Karpas-422 (cell line): ENCODE data around the gene OR5P2. TPM values are rescaled to one million over a fixed set of nuclear protein-coding genes. Genes with fewer than 3 reads are reported as not detected.

Experiments used
- DNase-seq: peaks from one replicate; pipeline ENCODE4 v3.0.0-alpha.2; 2015
- H2AFZ ChIP-seq: fragments of 200-600 bp; sonication (generic); 2 replicates; pipeline ENCODE4 v1.6.1; 2014; ENCODE audit warnings: antibody characterized with exemption, low read length, mixed read lengths
- H3K27ac ChIP-seq: fragments of 200-600 bp; sonication (generic); 2 replicates; pipeline ENCODE4 v1.5.1; 2014; ENCODE audit warnings: mild to moderate bottlenecking, low read length, moderate library complexity
- H3K27me3 ChIP-seq: fragments of 200-600 bp; sonication (generic); 2 replicates; pipeline ENCODE4 v1.6.1; 2014; ENCODE audit warnings: low read length, mixed read lengths
- H3K36me3 ChIP-seq: fragments of 200-600 bp; sonication (generic); 2 replicates; pipeline ENCODE4 v1.6.1; 2014; ENCODE audit warnings: low read length, mixed read lengths; ENCODE audit not compliant: insufficient read depth
- H3K4me1 ChIP-seq: fragments of 200-600 bp; sonication (generic); 2 replicates; pipeline ENCODE4 v1.6.1; 2014; ENCODE audit warnings: mild to moderate bottlenecking, low read length, mixed read lengths
- H3K4me2 ChIP-seq: fragments of 200-600 bp; sonication (generic); 2 replicates; pipeline ENCODE4 v1.6.1; 2014; ENCODE audit warnings: low read length, low read depth, mild to moderate bottlenecking; ENCODE audit not compliant: poor library complexity, severe bottlenecking
- H3K4me3 ChIP-seq: fragments of 200-600 bp; sonication (generic); 2 replicates; pipeline ENCODE4 v1.5.1; 2014; ENCODE audit warnings: mild to moderate bottlenecking, antibody characterized with exemption, low read length, mixed read lengths
- H3K79me2 ChIP-seq: fragments of 200-600 bp; sonication (generic); 2 replicates; pipeline ENCODE4 v1.6.1; 2014; ENCODE audit warnings: mild to moderate bottlenecking, low read length, mixed read lengths
- H3K9ac ChIP-seq: fragments of 200-600 bp; sonication (generic); 2 replicates; pipeline ENCODE4 v1.6.0; 2014; ENCODE audit warnings: low read length
- H3K9me2 ChIP-seq: fragments of 200-600 bp; sonication (generic), shearing (Covaris generic); replicated peaks from 2 replicates; pipeline ENCODE4 v1.6.0; 2014; ENCODE audit warnings: mild to moderate bottlenecking, low read length, moderate library complexity; ENCODE audit not compliant: insufficient read depth
- H3K9me3 ChIP-seq: fragments of 300-700, 200-600 bp; sonication (generic); 2 replicates; pipeline ENCODE4 v1.6.1; 2014; ENCODE audit warnings: low read length, mixed read lengths
- H4K20me1 ChIP-seq: fragments of 200-600 bp; sonication (generic); 2 replicates; pipeline ENCODE4 v1.6.1; 2014; ENCODE audit warnings: mild to moderate bottlenecking, antibody characterized with exemption, low read length, low read depth; ENCODE audit not compliant: insufficient read depth
- total RNA-seq: library from RNA; depleted of rRNA; stranded (reverse); fragments of >200 nt; shearing (Covaris generic); gene quantifications from 2 replicates; pipeline ENCODE4 v1.2.3, GENCODE V29; 2014; ENCODE audit warnings: low replicate concordance; rRNA removed

The OR5P2 gene, protein sequence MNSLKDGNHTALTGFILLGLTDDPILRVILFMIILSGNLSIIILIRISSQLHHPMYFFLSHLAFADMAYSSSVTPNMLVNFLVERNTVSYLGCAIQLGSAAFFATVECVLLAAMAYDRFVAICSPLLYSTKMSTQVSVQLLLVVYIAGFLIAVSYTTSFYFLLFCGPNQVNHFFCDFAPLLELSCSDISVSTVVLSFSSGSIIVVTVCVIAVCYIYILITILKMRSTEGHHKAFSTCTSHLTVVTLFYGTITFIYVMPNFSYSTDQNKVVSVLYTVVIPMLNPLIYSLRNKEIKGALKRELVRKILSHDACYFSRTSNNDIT
- not detected in 2 replicates for total RNA-seq

DNA sequence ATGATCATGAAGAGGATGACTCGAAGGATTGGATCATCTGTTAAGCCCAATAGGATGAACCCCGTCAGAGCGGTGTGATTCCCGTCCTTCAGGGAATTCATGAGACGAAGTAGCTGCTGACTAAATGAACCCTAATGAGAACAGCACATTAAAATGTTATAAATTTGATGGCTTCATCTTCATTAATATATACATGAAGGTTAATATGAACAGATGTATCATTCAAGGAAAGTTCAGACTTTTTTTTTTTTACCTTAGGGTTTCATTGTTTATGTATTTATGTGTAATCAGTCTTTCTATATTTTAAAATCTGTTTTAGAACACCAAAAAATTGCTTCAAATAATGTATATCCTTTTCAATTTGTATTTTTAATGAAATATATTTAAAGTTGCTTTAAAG, at the start of gene OR5P2:
OR5P2 (minus strand) TSS at position 101 of the 400 bp plus-strand sequence; CDS start at position 101, 0 bp downstream.
- DNase-seq: no peak

GRCh38 chr11:7846003-7846402, 49.3 kb upstream of the OR5P2 start:
- H3K27ac ChIP-seq: no peak overlapping the region
- H3K79me2 ChIP-seq: no peaks in the 10 kb centered on the region
- H2AFZ ChIP-seq: no peak overlapping the region
- no peaks in the 10 kb centered on the region for H3K36me3 ChIP-seq
- no peaks in the 10 kb centered on the region for H4K20me1 ChIP-seq
- DNase-seq: no peak
- no peaks in the 10 kb centered on the region for H3K9me3 ChIP-seq
- no peak overlapping the region for H3K9ac ChIP-seq
- H3K27me3 ChIP-seq: no peaks in the 10 kb centered on the region
- no peak overlapping the region for H3K4me2 ChIP-seq
- no peak overlapping the region for H3K4me3 ChIP-seq
- no peaks in the 10 kb centered on the region for H3K4me1 ChIP-seq
- no peaks in the 10 kb centered on the region for H3K9me2 ChIP-seq

More for the DNA sequence above, at the start of gene OR5P2:
- H3K9me3 ChIP-seq: no peaks in the 10 kb centered on the region
- no peaks in the 10 kb centered on the region for H3K27me3 ChIP-seq
- no peaks in the 10 kb centered on the region for H3K79me2 ChIP-seq
- no peak within 1 kb of the TSS for H3K4me2 ChIP-seq
- no peak within 1 kb of the TSS for H2AFZ ChIP-seq
- no peak within 1 kb of the TSS for H3K4me3 ChIP-seq
- H3K4me1 ChIP-seq: no peaks in the 10 kb centered on the region
- no peak within 1 kb of the TSS for H3K27ac ChIP-seq
- H3K9me2 ChIP-seq: no peaks in the 10 kb centered on the region
- no peaks in the 10 kb centered on the region for H3K36me3 ChIP-seq
- no peaks in the 10 kb centered on the region for H4K20me1 ChIP-seq
- H3K9ac ChIP-seq: no peak within 1 kb of the TSS

GRCh38 chr11:7844986-7845385, 48.2 kb upstream of the OR5P2 start:
- Histone ChIP-seq H3K9me2 (no peaks in the 10 kb centered on the region), H3K9me3 (no peaks in the 10 kb centered on the region), H3K27ac (no peak overlapping the region), H3K4me3 (no peak overlapping the region), H2AFZ (no peak overlapping the region), H3K4me2 (no peak overlapping the region), H3K27me3 (no peaks in the 10 kb centered on the region), H3K36me3 (no peaks in the 10 kb centered on the region), H3K9ac (no peak overlapping the region), H3K79me2 (no peaks in the 10 kb centered on the region), H3K4me1 (no peaks in the 10 kb centered on the region), H4K20me1 (no peaks in the 10 kb centered on the region)
- DNase-seq: no peak

DNA sequence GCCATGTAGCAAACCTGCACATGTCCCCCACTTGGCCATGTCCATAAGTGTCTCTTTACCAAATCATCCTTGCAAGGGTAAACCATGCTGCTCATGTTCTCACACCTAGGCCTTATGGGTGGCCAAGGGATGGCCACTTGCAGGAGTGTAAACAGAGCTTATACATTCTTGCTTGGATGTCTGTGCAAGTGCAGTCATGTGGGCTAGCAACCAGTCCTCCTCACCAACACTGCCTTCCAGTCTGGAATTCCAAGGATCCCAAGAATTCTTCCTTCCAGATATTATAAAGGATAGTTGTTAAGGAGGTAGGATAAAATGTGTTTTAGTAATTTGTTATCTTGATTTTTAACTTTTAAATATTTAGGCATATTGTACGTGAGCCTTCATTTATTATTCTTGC, 47.8 kb upstream of the OR5P2 start:
- Histone ChIP-seq H3K4me2 (no peak overlapping the region), H3K4me3 (no peak overlapping the region), H3K9me2 (no peaks in the 10 kb centered on the region), H3K79me2 (no peaks in the 10 kb centered on the region), H3K27me3 (no peaks in the 10 kb centered on the region), H3K9ac (no peak overlapping the region), H4K20me1 (no peaks in the 10 kb centered on the region), H3K27ac (no peak overlapping the region), H3K36me3 (no peaks in the 10 kb centered on the region), H2AFZ (no peak overlapping the region), H3K9me3 (no peaks in the 10 kb centered on the region), H3K4me1 (no peaks in the 10 kb centered on the region)
- DNase-seq: no peak

- DNase-seq: no peak
- Histone ChIP-seq H3K36me3 (no peaks in the 10 kb centered on the region), H3K9me2 (no peaks in the 10 kb centered on the region), H4K20me1 (no peaks in the 10 kb centered on the region), H3K9ac (no peak overlapping the region), H3K27me3 (no peaks in the 10 kb centered on the region), H3K4me3 (no peak overlapping the region), H3K4me1 (no peaks in the 10 kb centered on the region), H3K79me2 (no peaks in the 10 kb centered on the region), H3K4me2 (no peak overlapping the region), H3K9me3 (no peaks in the 10 kb centered on the region), H3K27ac (no peak overlapping the region), H2AFZ (no peak overlapping the region)
Observed at GRCh38 chr11:7840578-7840977, 43.8 kb upstream of the OR5P2 start.

- Histone ChIP-seq H3K4me2 (no peak overlapping the region), H3K9me2 (no peaks in the 10 kb centered on the region), H2AFZ (no peak overlapping the region), H3K4me3 (no peak overlapping the region), H3K79me2 (no peaks in the 10 kb centered on the region), H3K4me1 (no peaks in the 10 kb centered on the region), H3K27me3 (no peaks in the 10 kb centered on the region), H3K36me3 (no peaks in the 10 kb centered on the region), H4K20me1 (no peaks in the 10 kb centered on the region), H3K9me3 (no peaks in the 10 kb centered on the region), H3K27ac (no peak overlapping the region), H3K9ac (no peak overlapping the region)
- no peak for DNase-seq
Observed at GRCh38 chr11:7833527-7833926, 36.8 kb upstream of the OR5P2 start.

DNA sequence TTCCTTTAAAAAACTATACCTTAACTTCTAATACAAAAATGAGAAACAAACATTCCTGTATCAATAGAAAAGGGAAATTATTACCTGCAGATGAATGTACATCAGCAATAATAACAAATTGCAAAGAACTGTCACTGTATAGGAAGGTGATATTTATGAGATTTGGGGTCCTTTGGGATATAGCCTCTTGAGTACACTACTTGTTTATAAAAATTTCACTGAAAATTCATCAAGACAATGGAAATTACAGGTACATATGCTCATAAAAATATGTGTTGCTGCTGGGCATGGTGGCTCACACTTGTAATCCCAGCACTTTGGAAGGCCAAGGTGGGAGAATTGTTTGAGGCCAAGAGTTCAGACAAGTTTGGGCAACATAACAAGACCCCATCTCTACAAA, 34.0 kb upstream of the OR5P2 start, which contains the start of gene OR5P3:
OR5P3 (minus strand) TSS at position 101 of the 400 bp plus-strand sequence.
- H4K20me1 ChIP-seq: no peaks in the 10 kb centered on the region
- no peak within 1 kb of the TSS for H3K27ac ChIP-seq
- H3K9me3 ChIP-seq: no peaks in the 10 kb centered on the region
- H2AFZ ChIP-seq: no peak within 1 kb of the TSS
- H3K36me3 ChIP-seq: no peaks in the 10 kb centered on the region
- H3K9ac ChIP-seq: no peak within 1 kb of the TSS
- no peaks in the 10 kb centered on the region for H3K79me2 ChIP-seq
- no peaks in the 10 kb centered on the region for H3K27me3 ChIP-seq
- H3K4me2 ChIP-seq: no peak within 1 kb of the TSS
- no peak for DNase-seq
- H3K4me3 ChIP-seq: no peak within 1 kb of the TSS
- H3K4me1 ChIP-seq: no peaks in the 10 kb centered on the region
- no peaks in the 10 kb centered on the region for H3K9me2 ChIP-seq

DNA sequence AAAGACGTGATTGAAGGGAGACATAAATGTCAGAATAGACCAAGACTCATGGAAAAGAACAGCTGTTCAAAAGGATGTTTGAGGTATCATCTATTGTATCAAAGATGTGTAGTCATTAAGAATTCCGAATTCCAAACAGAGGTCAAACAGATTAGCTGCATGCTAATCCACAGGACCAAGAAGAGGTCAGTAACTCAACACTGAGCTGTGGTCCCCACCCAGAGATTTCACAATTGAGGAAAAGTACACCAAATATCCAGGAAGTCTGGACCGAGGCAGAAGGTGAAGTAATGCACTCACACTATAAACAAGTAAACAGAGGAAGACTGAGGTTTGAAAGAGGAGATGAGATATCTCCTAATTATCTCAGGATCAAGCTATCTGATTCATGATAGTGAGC, 29.6 kb upstream of the OR5P2 start:
- H3K79me2 ChIP-seq: no peaks in the 10 kb centered on the region
- H3K9me3 ChIP-seq: no peaks in the 10 kb centered on the region
- H4K20me1 ChIP-seq: no peaks in the 10 kb centered on the region
- H3K4me3 ChIP-seq: no peak overlapping the region
- no peak for DNase-seq
- H3K9ac ChIP-seq: no peak overlapping the region
- H3K27me3 ChIP-seq: no peaks in the 10 kb centered on the region
- no peaks in the 10 kb centered on the region for H3K4me1 ChIP-seq
- H3K4me2 ChIP-seq: no peak overlapping the region
- H2AFZ ChIP-seq: no peak overlapping the region
- H3K27ac ChIP-seq: no peak overlapping the region
- H3K36me3 ChIP-seq: no peaks in the 10 kb centered on the region
- no peaks in the 10 kb centered on the region for H3K9me2 ChIP-seq
